GM12865 (cell line): ENCODE measurements around the gene FER.

Experiments used
- DNase-seq: peaks from one replicate; pipeline ENCODE4 v3.0.0; 2010; ENCODE audit warnings: low read depth
- H3K4me3 ChIP-seq: 2 replicates; pipeline ENCODE4 v1.5.1; 2011; ENCODE audit warnings: mild to moderate bottlenecking, low read depth, low read length, control low read depth
- CTCF ChIP-seq: IDR thresholded peaks from 2 replicates; pipeline ENCODE4 v1.5.1; 2011; ENCODE audit warnings: low read length, control low read depth, low read depth, inconsistent platforms; ENCODE audit not compliant: insufficient read depth; ENCODE audit errors: missing control alignments

The FER gene

GRCh38 chr5:109234381-109234780, 486.7 kb downstream of the FER start:
- TF ChIP-seq CTCF, result no peak
- DNase-seq, result no peak
- H3K4me3 ChIP-seq, result no peak overlapping the region

GRCh38 chr5:109239456-109239855, 491.8 kb downstream of the FER start:
- TF ChIP-seq CTCF, result no peak
- no peak overlapping the region for H3K4me3 ChIP-seq
- no peak for DNase-seq

- peak; percentile 4 for DNase-seq
- no peak overlapping the region for H3K4me3 ChIP-seq
- TF ChIP-seq CTCF, result no peak
Observed at GRCh38 chr5:109242518-109242917, 494.8 kb downstream of the FER start.

GRCh38 chr5:109246395-109246794, 498.7 kb downstream of the FER start:
- TF ChIP-seq CTCF, result no peak
- no peak overlapping the region for H3K4me3 ChIP-seq
- no peak for DNase-seq
